Measurements from ENCODE around the gene CNIH4. TPM values are rescaled to one million over a fixed set of nuclear protein-coding genes. Genes with fewer than 3 reads are reported as not detected.
"Not testable (repeated sequence)": the region's sequence is repeated elsewhere in the genome, so short reads cannot be mapped to it uniquely, and the experiment has no call there.

CNIH4 gene
- total RNA-seq, 1 experiment from 2014 or later, result 53.8 TPM

- H3K4me1 ChIP-seq (ENCODE audit: control insufficient read depth, insufficient read depth, low read length), result peaks cover 19% of the 10 kb centered on the region
- POLR2A ChIA-PET, result no interaction called here
- no peaks in the 10 kb centered on the region for H3K27me3 ChIP-seq (ENCODE audit: control insufficient read depth, insufficient read depth, low read length)
- CTCF ChIA-PET, result interaction anchor here (0.6 kb wide), 1 partner anchor 48 kb away, joined by 4 read pairs; no protein-coding TSS in a partner anchor
- H3K4me3 ChIP-seq (ENCODE audit: low read depth in 2 of 2, low read length in 2 of 2), result no peak overlapping the region
- no peak for ATAC-seq
- H3K27ac ChIP-seq (ENCODE audit: low read length), result no peak overlapping the region
- in situ Hi-C loops (cut with HindIII; ENCODE audit: low pct_unique_long_range_greater_than_20kb, low sequenced_read_pairs), result no loop called here
- no peaks in the 10 kb centered on the region for H3K9me3 ChIP-seq (ENCODE audit: control insufficient read depth, insufficient read depth, low read depth, low read length)
- intact Hi-C loops (cut with micrococcal nuclease; ENCODE audit: unreplicated experiment), result no loop called here
- BruUV-seq (replicated peaks), result TSS peak; percentile 18
- peaks cover 54% of the 10 kb centered on the region for H3K36me3 ChIP-seq (ENCODE audit: control insufficient read depth, insufficient read depth, low read length)
- DNase-seq (ENCODE audit: low read depth, low spot score), result no peak
- TF ChIP-seq POLR2AphosphoS5 (IDR thresholded peaks at IDR 0.05; ENCODE audit: low read depth, low read length) (no peak), SIN3A (IDR thresholded peaks at IDR 0.05; ENCODE audit: borderline replicate concordance, insufficient read depth, low read depth, low read length) (no peak), TCF7L2 (IDR thresholded peaks at IDR 0.05; ENCODE audit: low read depth, low read length) (no peak), CTCF (IDR thresholded peaks at IDR 0.05) (no peak), REST (IDR thresholded peaks at IDR 0.05; ENCODE audit: insufficient read depth in 1 of 2, low read depth in 2 of 2, low read length in 1 of 2) (no peak)
Measured at GRCh38 chr1:224425279-224425884, 68.7 kb downstream of the CNIH4 start.

GRCh38 chr1:224426869-224427268 lies 70.2 kb downstream of the CNIH4 start:
- DNase-seq (ENCODE audit: low read depth, low spot score); H3K27me3 ChIP-seq (ENCODE audit: control insufficient read depth, insufficient read depth, low read length); CTCF ChIA-PET; in situ Hi-C loops (cut with HindIII; ENCODE audit: low pct_unique_long_range_greater_than_20kb, low sequenced_read_pairs); POLR2A ChIA-PET; BruUV-seq (replicated peaks); ATAC-seq; H3K27ac ChIP-seq (ENCODE audit: low read length); intact Hi-C loops (cut with micrococcal nuclease; ENCODE audit: unreplicated experiment); H3K4me3 ChIP-seq (ENCODE audit: low read depth in 2 of 2, low read length in 2 of 2); H3K9me3 ChIP-seq (ENCODE audit: control insufficient read depth, insufficient read depth, low read depth, low read length): not testable (repeated sequence)
- H3K36me3 ChIP-seq (ENCODE audit: control insufficient read depth, insufficient read depth, low read length), result peaks cover 56% of the 10 kb centered on the region
- H3K4me1 ChIP-seq (ENCODE audit: control insufficient read depth, insufficient read depth, low read length), result peaks cover 28% of the 10 kb centered on the region

- in situ Hi-C loops (cut with HindIII; ENCODE audit: low pct_unique_long_range_greater_than_20kb, low sequenced_read_pairs), result no loop called here
- no TSS peak for BruUV-seq (replicated peaks)
- no peaks in the 10 kb centered on the region for H3K27me3 ChIP-seq (ENCODE audit: control insufficient read depth, insufficient read depth, low read length)
- H3K4me3 ChIP-seq (ENCODE audit: low read depth in 2 of 2, low read length in 2 of 2), result no peak overlapping the region
- H3K9me3 ChIP-seq (ENCODE audit: control insufficient read depth, insufficient read depth, low read depth, low read length), result no peaks in the 10 kb centered on the region
- no peak for TF ChIP-seq CTCF (IDR thresholded peaks at IDR 0.05)
- no peak for TF ChIP-seq SIN3A (IDR thresholded peaks at IDR 0.05; ENCODE audit: borderline replicate concordance, insufficient read depth, low read depth, low read length)
- TF ChIP-seq TCF7L2 (IDR thresholded peaks at IDR 0.05; ENCODE audit: low read depth, low read length), result no peak
- TF ChIP-seq POLR2AphosphoS5 (IDR thresholded peaks at IDR 0.05; ENCODE audit: low read depth, low read length), result no peak
- TF ChIP-seq REST (IDR thresholded peaks at IDR 0.05; ENCODE audit: insufficient read depth in 1 of 2, low read depth in 2 of 2, low read length in 1 of 2), result no peak
- peaks cover 31% of the 10 kb centered on the region for H3K4me1 ChIP-seq (ENCODE audit: control insufficient read depth, insufficient read depth, low read length)
- intact Hi-C loops (cut with micrococcal nuclease; ENCODE audit: unreplicated experiment), result no loop called here
- peak overlapping the region; percentile 21; the same call in 1 of the 2 replicates for H3K27ac ChIP-seq (ENCODE audit: low read length)
- CTCF ChIA-PET, result no interaction called here
- DNase-seq (ENCODE audit: low read depth, low spot score), result no peak
- peaks cover 57% of the 10 kb centered on the region for H3K36me3 ChIP-seq (ENCODE audit: control insufficient read depth, insufficient read depth, low read length)
- POLR2A ChIA-PET, result interaction anchor here (0.5 kb wide), 1 partner anchor 60 kb away, joined by 5 read pairs; no protein-coding TSS in a partner anchor
- ATAC-seq, result peak; percentile 77
Measured at GRCh38 chr1:224427346-224427745, 70.7 kb downstream of the CNIH4 start.
